Activated CD4-positive, alpha-beta T cell treated with anti-CD3 and anti-CD28 coated beads, Interleukin-2, amount 50 U/mL, for 48 hours (primary cell): ENCODE data around the gene NHSL1.

Experiments used
- DNase-seq, 2 experiments: peaks; one replicate each; pipeline ENCODE4 v3.0.0-alpha.2; 2020

Gene NHSL1, protein sequence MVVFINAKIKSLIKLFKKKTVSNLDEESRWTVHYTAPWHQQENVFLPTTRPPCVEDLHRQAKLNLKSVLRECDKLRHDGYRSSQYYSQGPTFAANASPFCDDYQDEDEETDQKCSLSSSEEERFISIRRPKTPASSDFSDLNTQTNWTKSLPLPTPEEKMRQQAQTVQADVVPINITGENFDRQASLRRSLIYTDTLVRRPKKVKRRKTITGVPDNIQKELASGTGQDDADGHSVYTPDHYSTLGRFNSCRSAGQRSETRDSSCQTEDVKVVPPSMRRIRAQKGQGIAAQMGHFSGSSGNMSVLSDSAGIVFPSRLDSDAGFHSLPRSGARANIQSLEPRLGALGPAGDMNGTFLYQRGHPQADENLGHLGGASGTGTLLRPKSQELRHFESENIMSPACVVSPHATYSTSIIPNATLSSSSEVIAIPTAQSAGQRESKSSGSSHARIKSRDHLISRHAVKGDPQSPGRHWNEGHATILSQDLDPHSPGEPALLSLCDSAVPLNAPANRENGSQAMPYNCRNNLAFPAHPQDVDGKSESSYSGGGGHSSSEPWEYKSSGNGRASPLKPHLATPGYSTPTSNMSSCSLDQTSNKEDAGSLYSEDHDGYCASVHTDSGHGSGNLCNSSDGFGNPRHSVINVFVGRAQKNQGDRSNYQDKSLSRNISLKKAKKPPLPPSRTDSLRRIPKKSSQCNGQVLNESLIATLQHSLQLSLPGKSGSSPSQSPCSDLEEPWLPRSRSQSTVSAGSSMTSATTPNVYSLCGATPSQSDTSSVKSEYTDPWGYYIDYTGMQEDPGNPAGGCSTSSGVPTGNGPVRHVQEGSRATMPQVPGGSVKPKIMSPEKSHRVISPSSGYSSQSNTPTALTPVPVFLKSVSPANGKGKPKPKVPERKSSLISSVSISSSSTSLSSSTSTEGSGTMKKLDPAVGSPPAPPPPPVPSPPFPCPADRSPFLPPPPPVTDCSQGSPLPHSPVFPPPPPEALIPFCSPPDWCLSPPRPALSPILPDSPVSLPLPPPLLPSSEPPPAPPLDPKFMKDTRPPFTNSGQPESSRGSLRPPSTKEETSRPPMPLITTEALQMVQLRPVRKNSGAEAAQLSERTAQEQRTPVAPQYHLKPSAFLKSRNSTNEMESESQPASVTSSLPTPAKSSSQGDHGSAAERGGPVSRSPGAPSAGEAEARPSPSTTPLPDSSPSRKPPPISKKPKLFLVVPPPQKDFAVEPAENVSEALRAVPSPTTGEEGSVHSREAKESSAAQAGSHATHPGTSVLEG (N-terminal part only)

DNA sequence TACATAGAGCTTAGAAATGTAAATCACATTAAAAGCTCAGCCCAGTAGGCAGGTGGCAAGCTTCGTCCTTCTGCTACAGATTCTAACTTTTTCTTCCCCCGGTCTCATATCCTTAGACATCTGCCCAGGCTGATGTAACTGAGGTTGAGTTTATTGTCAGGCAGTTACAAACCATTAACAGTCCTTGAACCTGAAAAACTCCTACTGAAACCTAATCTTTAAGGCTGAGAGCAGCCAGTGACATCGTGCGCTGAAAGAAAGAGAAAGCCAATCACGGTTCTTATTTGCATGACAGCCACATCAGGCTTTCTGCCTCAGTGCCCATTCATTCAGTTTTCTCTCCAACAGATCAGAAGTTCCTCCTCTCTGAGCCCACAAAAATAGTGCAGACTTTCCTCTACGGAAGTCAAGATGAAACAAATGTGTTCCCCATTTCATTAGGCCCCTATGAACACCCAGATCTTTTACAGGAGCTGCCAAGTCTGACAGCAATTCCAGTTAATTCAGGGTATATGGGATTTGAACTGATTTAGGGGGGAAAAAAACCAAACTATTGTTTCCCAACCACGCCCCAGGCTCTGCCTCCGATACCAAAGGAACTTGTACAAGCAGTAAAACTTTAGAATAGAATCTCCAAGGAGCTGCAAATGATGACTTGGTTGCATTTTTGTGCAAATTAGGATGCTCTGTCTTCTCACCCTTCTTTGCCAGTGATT lies at the start of gene NHSL1:
Gene NHSL1 (minus strand): TSS at position 192 of the 716 bp plus-strand sequence. CDS start 204 bp downstream, outside the sequence.
- no peak for DNase-seq

GRCh38 chr6:138546733-138547185 lies 47.5 kb upstream of the NHSL1 start:
- DNase-seq = peak; percentile 5 to 7

DNA sequence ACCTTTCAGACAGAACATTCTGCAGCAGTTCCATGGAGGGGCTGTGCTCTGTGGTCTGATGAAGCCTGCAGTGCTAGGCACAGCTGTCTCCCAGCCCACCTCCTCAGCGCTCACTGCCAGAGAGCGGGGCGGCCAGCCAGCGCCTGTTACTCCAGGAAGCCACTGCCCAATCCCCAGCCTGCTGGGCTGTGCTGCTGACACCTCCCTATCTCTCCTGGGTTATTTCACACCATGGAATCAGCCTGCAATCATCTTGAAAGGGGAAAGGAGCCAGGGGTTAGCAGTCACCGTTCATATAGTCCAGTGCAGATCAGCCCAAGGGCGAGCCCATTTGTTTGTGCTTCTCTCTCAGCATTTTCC lies 46.3 kb upstream of the NHSL1 start:
- DNase-seq = no peak

- no peak for DNase-seq
These were observed 45.2 kb upstream of the NHSL1 start for GRCh38 chr6:138544501-138544900.

DNA sequence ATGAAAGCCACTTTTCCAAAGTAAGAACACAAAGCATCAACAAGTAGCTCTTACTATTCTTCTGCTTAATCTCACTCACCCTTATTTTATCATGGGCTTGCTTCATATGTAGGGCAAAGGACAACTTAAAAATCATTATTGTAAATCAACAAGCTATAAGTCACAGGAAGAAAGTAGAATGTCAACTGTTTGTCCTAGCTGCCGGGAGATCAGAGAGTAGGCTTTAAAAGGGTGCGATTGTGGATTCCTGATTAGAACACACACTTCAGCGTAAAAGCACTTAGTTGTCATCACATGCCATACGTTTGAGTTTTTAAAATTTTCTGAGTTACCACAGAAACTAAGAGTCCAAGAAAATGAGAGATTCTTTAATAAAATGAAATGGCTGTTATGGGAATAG lies 44.4 kb upstream of the NHSL1 start:
- DNase-seq = no peak

- no peak for DNase-seq
These were observed 42.7 kb upstream of the NHSL1 start for GRCh38 chr6:138541823-138542481.

DNA sequence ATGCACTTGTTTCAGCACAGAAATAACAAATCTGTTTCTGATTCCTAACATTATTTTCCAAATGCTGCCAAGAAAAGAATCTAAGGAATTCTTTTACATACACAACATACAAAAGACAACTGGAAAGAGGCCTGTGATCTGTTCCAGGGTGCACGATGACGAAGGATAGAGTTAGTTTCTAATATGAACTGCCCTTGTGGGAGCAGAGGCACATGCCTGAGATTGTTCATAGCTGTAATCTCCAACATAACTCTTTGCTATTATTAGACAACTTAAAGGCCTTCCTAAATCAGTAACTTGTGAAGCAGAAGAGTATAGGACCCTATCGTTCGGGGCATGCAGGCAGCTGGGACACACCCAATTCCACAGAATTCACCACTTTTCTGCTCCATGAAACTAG lies 41.2 kb upstream of the NHSL1 start:
- DNase-seq = no peak

DNA sequence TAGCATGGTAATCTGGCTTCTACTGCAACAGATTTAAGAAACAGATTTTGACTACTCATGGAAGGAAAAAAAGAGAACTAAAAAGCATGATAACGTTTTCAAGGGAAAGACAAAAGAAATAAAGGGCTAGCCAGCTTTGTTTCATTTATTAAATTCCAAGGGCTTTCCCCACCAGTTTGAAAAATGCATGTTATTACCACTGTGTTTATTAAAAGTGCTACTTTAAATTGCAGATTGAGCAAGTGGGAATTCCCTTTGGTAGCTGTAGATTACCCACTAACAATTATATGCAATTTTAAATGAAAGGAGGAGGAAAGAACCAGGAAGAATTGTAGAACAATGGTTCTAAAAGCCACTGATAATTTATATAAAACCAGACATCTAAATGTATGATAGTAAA lies 40.6 kb upstream of the NHSL1 start:
- DNase-seq = no peak

DNA sequence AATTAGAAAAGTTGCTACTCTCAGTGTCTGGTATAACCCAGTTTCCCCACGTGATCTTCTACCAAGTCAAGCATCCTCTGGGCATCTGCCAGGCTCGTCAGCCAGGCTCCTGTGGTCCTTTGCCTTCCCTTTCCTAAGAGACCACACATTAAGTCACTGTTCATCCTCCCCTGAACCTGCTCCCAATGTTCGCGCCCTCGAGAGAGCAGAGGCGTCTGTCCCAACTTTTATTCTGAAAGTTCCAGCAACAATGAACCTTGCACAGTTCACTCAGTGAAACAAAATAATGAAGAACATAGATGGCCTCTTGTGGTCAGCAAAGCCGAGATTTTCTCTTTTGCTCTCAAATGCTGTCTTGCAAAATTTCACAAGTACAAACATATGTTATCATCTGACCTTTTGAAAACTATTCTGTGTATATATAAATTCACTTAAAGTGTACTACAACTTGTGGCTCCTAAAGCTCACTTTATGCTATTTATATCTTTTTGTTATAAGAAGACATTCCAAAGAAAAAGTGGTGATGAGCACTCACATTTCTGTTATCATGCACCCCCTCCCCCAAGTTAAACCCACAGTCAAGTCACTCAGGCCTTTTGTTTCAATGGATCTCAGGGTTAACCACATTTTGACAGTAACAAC lies 39.2 kb upstream of the NHSL1 start:
- DNase-seq = no peak

GRCh38 chr6:138537106-138537505 lies 37.8 kb upstream of the NHSL1 start:
- no peak for DNase-seq

DNA sequence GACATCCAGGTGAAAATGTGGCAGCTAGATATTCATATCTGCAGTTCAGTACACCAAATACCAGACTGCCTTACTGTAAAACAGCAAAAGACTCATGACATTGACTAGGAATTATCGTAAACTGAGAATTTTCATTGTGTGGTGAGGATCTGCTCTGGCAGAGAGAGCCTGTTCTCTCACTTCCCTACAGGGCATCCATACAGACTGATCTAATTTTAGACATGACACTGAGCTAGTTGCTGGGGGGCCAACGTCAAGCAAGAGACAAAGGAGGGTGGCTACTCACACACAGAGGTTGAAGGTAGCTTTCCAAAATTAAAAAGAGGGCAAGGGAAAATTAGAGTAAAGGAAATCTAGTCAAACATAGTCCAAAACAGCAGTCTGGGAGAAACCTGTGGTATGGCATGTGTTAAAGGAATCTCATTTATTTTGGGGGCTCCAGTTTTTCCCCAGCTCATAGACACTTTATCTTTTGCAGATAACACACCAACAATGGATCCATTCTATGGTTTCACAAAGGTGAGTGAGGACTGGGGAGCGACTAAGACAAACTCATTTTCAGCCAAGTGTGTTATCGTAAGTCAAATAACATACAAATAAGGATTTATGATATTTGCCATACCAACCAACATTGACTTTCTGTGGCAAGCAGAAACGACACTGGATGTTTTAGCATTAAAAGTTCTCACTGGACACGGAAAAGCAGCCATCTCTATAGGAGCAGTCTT lies 36.6 kb upstream of the NHSL1 start:
- DNase-seq = no peak

GRCh38 chr6:138533667-138534066 lies 34.4 kb upstream of the NHSL1 start:
- DNase-seq = no peak

DNA sequence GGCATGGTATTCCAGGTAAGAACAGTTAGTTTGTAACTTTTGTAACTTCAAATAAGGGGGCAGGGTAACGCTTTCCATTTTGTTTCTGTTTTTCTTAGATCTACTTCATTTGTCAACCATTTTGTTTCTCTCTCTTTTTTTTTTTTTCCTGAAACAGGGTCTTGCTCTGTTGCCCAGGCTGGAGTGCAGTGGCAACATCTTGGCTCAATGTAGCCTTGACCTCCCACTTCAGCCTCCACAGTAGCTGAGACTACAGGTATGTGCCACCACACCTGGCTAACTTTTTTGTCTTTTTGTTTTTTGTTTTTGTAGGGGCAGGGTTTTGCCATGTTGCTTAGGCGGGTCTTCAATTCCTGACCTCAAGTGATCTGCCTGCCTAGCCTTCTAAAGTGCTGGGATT lies 32.1 kb upstream of the NHSL1 start:
- DNase-seq = no peak

DNA sequence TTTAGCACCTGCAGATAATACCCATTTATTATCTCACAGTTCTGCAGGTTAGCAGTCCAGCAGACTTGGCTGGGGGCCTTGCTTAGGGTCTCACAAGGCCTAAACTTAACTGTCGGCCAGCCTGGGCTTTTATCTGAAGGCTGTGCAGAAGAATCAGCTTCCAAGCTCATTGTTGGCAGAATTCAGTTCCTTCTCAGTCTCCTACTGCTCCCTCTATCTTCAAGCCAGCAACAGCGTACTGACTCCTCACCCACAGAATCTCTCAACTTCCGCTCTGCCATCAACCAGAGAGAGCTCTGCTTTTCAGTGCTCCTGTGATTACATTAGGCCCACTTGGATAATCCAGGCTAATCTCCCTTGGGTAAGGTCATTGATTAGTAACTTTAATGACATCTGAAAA lies 30.2 kb upstream of the NHSL1 start:
- DNase-seq = no peak

- DNase-seq = no peak
These were observed 29.7 kb upstream of the NHSL1 start for GRCh38 chr6:138528956-138529355.

- no peak for DNase-seq
These were observed 28.8 kb upstream of the NHSL1 start for GRCh38 chr6:138528137-138528536.

GRCh38 chr6:138527411-138528088 lies 28.3 kb upstream of the NHSL1 start:
- DNase-seq = no peak

- no peak for DNase-seq
These were observed 27.5 kb upstream of the NHSL1 start for GRCh38 chr6:138526822-138527235.

- no peak for DNase-seq
These were observed 26.1 kb upstream of the NHSL1 start for GRCh38 chr6:138525355-138525754.

- DNase-seq = no peak
These were observed 25.2 kb upstream of the NHSL1 start for GRCh38 chr6:138524526-138524925.
